Measurements from ENCODE around the gene ZBTB1.

- TF ChIP-seq CTCF (IDR thresholded peaks at IDR 0.05) (no peak), POLR2A (IDR thresholded peaks at IDR 0.05) (no peak)
Observed at GRCh38 chr14:64520699-64521098, 16.1 kb downstream of the ZBTB1 start.

All from gastroesophageal sphincter (tissue), 3 donors.